Retinal pigment epithelial cell (primary cell): ENCODE measurements around the gene C8G.

Experiments used
- DNase-seq: peaks from one replicate; pipeline ENCODE4 v3.0.0-alpha.2; 2010; ENCODE audit warnings: low read depth
- H3K4me3 ChIP-seq: 2 replicates; pipeline ENCODE4 v1.5.1; 2011; ENCODE audit warnings: mild to moderate bottlenecking, low read length, control low read depth, moderate library complexity
- TF ChIP-seq, protein P1 (sequence below): conservative IDR thresholded peaks from 2 replicates; pipeline ENCODE4 v1.5.1; 2011; ENCODE audit warnings: low read depth, low read length, control low read depth, inconsistent platforms

The C8G gene

DNA sequence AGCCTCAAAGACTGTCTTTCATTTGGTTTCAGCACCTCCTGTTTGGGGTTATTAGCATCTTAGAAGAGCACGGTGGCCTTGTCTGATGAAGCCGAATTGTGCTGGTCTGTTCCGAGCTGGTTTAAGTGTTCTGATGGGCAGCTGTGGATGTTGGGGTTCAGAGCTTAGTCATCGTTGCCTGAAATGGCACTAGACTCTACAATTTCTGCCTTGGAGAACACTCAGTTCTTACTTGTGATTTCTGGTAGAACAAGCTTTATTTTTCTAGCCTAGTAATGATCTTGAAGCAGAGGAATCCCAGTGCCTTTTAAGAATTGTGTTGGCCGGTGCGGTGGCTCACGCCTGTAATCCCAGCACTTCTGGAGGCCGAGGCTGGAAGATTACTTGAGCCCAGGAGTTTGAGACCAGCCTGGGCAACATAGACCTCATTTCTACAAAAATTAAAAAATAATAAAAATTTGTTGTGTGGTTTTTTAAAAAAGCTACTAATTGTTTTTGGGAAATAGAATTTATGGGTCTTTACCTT is 8.3 kb upstream of the C8G start:
- H3K4me3 ChIP-seq: no peak overlapping the region
- TF ChIP-seq, protein P1, sequence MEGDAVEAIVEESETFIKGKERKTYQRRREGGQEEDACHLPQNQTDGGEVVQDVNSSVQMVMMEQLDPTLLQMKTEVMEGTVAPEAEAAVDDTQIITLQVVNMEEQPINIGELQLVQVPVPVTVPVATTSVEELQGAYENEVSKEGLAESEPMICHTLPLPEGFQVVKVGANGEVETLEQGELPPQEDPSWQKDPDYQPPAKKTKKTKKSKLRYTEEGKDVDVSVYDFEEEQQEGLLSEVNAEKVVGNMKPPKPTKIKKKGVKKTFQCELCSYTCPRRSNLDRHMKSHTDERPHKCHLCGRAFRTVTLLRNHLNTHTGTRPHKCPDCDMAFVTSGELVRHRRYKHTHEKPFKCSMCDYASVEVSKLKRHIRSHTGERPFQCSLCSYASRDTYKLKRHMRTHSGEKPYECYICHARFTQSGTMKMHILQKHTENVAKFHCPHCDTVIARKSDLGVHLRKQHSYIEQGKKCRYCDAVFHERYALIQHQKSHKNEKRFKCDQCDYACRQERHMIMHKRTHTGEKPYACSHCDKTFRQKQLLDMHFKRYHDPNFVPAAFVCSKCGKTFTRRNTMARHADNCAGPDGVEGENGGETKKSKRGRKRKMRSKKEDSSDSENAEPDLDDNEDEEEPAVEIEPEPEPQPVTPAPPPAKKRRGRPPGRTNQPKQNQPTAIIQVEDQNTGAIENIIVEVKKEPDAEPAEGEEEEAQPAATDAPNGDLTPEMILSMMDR: no peak
- DNase-seq: no peak

- TF ChIP-seq, protein P1: no peak
- no peak for DNase-seq
- H3K4me3 ChIP-seq: no peak overlapping the region
Observed at GRCh38 chr9:136937186-136938001, 7.6 kb upstream of the C8G start.

- TF ChIP-seq, protein P1: no peak
- H3K4me3 ChIP-seq: no peak overlapping the region
Observed at GRCh38 chr9:136939431-136939995, 5.5 kb upstream of the C8G start.

GRCh38 chr9:136939996-136940525 is 5.0 kb upstream of the C8G start:
- H3K4me3 ChIP-seq: no peak overlapping the region
- TF ChIP-seq, protein P1: no peak
- DNase-seq: no peak

More at GRCh38 chr9:136939431-136939995, 5.5 kb upstream of the C8G start:
- no peak for DNase-seq

- no peak for DNase-seq
- no peak overlapping the region for H3K4me3 ChIP-seq
- TF ChIP-seq, protein P1: no peak
Observed at GRCh38 chr9:136940526-136941230, 4.4 kb upstream of the C8G start.

DNA sequence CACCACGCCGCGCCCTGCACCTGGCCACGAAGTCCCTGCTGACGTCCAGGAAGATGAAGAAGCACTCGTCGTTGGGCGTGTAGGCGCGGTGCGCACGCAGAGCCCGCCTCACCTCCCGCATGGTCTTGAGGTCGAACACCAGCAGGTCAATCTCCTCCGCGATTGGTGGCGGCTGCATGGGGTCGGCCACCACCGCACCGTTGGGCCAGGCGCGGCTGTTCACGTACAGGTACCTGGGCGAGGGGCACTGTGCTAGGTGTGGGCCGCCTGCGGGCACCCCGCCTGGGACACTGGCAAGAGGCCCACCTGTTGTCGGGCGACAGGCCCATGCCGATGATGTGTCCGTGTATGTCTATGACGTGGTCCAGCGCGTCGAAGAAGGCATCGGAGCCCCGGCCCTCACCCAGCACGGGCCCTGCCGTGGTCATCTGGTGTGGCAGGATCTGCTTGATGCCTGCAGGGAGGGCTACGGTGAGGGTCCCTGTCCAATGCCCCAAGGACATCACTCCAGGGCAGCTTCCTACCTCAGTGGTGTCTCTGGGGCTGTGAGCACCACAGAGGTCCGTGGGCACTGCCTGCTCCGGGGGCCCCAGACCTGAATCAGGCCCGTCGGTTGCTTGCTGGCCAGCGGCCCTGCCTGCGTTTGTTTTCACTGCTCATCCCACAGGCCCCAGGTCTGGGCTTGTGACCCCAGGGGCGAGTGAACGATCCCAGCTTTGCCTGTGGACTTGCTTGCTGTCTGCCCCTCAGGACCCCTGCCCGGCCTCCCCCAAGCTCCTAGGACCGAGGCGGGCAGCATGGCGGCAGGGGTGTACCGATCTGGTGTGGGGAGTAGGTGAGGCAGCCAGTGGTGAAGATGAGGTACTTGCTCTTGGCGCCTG is 3.6 kb upstream of the C8G start:
- no peak overlapping the region for H3K4me3 ChIP-seq
- TF ChIP-seq, protein P1: no peak
- DNase-seq: no peak
